K562 (cell line): ENCODE results near the gene ANAPC5. TPM values are rescaled to one million over a fixed set of nuclear protein-coding genes. Genes with fewer than 3 reads are reported as not detected.

Experiments used
- BCL6 ChIP-seq: fragments of 250-450 bp; sonication (Bioruptor Pico); IDR thresholded peaks from 2 replicates; pipeline ENCODE4 v1.4.0; 2020
- CCNT2 ChIP-seq: IDR thresholded peaks from 2 replicates; pipeline ENCODE4 v1.6.1; 2011; ENCODE audit warnings: borderline replicate concordance, low read depth, mild to moderate bottlenecking, moderate library complexity, mixed read lengths, low read length; ENCODE audit not compliant: insufficient read length; ENCODE audit errors: extremely low read depth
- ERF ChIP-seq: fragments of 450-650 bp; formaldehyde crosslinking; IDR thresholded peaks from 2 replicates; pipeline ENCODE4 v1.4.0; 2020; ENCODE audit warnings: mild to moderate bottlenecking, mixed read lengths
- MCM7 ChIP-seq, 2 experiments: fragments of 450-650 bp; IDR thresholded peaks; 2 replicates each; pipeline ENCODE4 v1.6.1; 2016 to 2018
- POLR2A ChIP-seq: fragments of 450-650 bp; conservative IDR thresholded peaks from 2 replicates; pipeline ENCODE4 v1.6.1; 2016
- PRMT5 ChIP-seq: sonication (generic); formaldehyde crosslinking; IDR thresholded peaks from 2 replicates; pipeline ENCODE4 v1.5.0; 2020; ENCODE audit warnings: missing genetic modification reagents
- SMARCB1 ChIP-seq: IDR thresholded peaks from 2 replicates; pipeline ENCODE4 v1.6.1; 2011; ENCODE audit warnings: improper control_type of control experiment, low read depth; ENCODE audit not compliant: insufficient read length
- SREBF1 ChIP-seq: fragments of 150-350 bp; IDR thresholded peaks from 2 replicates; pipeline ENCODE4 v1.6.1; 2014; ENCODE audit warnings: antibody characterized with exemption, low read depth, low read length, borderline replicate concordance
- TFAP4 ChIP-seq: sonication (generic); formaldehyde crosslinking; IDR thresholded peaks from 2 replicates; pipeline ENCODE4 v1.8.0; 2022; ENCODE audit warnings: missing genetic modification reagents, mild to moderate bottlenecking, moderate library complexity, borderline replicate concordance
- ZBTB17 ChIP-seq: fragments of 450-650 bp; formaldehyde crosslinking; IDR thresholded peaks from 2 replicates; pipeline ENCODE4 v1.4.0; 2020; ENCODE audit warnings: mild to moderate bottlenecking
- polyA plus RNA-seq, 8 experiments: library from polyadenylated mRNA; depleted of rRNA in 4 of 8; stranded (reverse) in 5 of 8; unstranded in 3 of 8; fragments of >200 nt; fragmentation: Nextera tagmentation in 2 of 8; fragmentation: Illumina TruSeq in 1 of 8; extraction: Ambion mirVana in 2 of 8; extraction: Trizol in 1 of 8; gene quantifications; 2 replicates each; pipeline versions ENCODE4 v1.2.1 to v1.2.3, GENCODE V29; 2011 to 2014; ENCODE audit warnings: inconsistent platforms in 1 of 8, missing spikeins in 1 of 8
- total RNA-seq, 7 experiments: library from RNA; depleted of rRNA in 6 of 7; stranded (reverse); fragments of >200 nt in 6 of 7; fragmentation: Illumina TruSeq in 2 of 7; extraction: Trizol in 2 of 7; gene quantifications; 2 replicates each; pipeline versions ENCODE4 v1.2.1 to v1.2.3, GENCODE V29; 2011 to 2021; ENCODE audit warnings: low replicate concordance in 1 of 7
- TF ChIP-seq, protein P1 (sequence below): sonication (generic); formaldehyde crosslinking; IDR thresholded peaks from 2 replicates; pipeline ENCODE4 v1.8.0; 2022; ENCODE audit warnings: mild to moderate bottlenecking, missing genetic modification reagents
- TF ChIP-seq, protein P2 (sequence below), 2 experiments: fragments of 450-650 bp; IDR thresholded peaks; 2 replicates each; pipeline ENCODE4 v1.6.1; 2018; ENCODE audit warnings: mild to moderate bottlenecking in 2 of 2, low read depth in 1 of 2; ENCODE audit not compliant: partially characterized antibody in 2 of 2

Gene ANAPC5
- total and polyA plus RNA-seq, 9 of the 15 experiments (the other 6 are each of a cell fraction or from before 2014, with no cell fraction given): 136 to 315 (median 197) TPM

- TF ChIP-seq POLR2A: peak; percentile 98
- no peak for TF ChIP-seq SMARCB1
- no peak for TF ChIP-seq SREBF1
- TF ChIP-seq, protein P1, sequence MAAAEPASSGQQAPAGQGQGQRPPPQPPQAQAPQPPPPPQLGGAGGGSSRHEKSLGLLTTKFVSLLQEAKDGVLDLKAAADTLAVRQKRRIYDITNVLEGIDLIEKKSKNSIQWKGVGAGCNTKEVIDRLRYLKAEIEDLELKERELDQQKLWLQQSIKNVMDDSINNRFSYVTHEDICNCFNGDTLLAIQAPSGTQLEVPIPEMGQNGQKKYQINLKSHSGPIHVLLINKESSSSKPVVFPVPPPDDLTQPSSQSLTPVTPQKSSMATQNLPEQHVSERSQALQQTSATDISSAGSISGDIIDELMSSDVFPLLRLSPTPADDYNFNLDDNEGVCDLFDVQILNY (CRISPR knock-in tag): no peak
- TF ChIP-seq ZBTB17 (CRISPR knock-in tag): no peak
- TF ChIP-seq ERF (CRISPR knock-in tag): peak; percentile 21; the same call in 1 of the 2 replicates
- TF ChIP-seq, protein P2, sequence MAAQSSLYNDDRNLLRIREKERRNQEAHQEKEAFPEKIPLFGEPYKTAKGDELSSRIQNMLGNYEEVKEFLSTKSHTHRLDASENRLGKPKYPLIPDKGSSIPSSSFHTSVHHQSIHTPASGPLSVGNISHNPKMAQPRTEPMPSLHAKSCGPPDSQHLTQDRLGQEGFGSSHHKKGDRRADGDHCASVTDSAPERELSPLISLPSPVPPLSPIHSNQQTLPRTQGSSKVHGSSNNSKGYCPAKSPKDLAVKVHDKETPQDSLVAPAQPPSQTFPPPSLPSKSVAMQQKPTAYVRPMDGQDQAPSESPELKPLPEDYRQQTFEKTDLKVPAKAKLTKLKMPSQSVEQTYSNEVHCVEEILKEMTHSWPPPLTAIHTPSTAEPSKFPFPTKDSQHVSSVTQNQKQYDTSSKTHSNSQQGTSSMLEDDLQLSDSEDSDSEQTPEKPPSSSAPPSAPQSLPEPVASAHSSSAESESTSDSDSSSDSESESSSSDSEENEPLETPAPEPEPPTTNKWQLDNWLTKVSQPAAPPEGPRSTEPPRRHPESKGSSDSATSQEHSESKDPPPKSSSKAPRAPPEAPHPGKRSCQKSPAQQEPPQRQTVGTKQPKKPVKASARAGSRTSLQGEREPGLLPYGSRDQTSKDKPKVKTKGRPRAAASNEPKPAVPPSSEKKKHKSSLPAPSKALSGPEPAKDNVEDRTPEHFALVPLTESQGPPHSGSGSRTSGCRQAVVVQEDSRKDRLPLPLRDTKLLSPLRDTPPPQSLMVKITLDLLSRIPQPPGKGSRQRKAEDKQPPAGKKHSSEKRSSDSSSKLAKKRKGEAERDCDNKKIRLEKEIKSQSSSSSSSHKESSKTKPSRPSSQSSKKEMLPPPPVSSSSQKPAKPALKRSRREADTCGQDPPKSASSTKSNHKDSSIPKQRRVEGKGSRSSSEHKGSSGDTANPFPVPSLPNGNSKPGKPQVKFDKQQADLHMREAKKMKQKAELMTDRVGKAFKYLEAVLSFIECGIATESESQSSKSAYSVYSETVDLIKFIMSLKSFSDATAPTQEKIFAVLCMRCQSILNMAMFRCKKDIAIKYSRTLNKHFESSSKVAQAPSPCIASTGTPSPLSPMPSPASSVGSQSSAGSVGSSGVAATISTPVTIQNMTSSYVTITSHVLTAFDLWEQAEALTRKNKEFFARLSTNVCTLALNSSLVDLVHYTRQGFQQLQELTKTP (IDR thresholded peaks at IDR 0.05; ENCODE audit: low read depth in 1 of 2, partially characterized antibody in 2 of 2): peak in 1 of 2 experiments; percentile 69
- TF ChIP-seq CCNT2: no peak
- TF ChIP-seq PRMT5 (CRISPR knock-in tag): no peak
- peak; percentile 90 for TF ChIP-seq TFAP4
- no peak for TF ChIP-seq MCM7 (IDR thresholded peaks at IDR 0.05)
- TF ChIP-seq BCL6 (CRISPR knock-in tag): no peak
These were observed at the start of gene ANAPC5 (continued) for GRCh38 chr12:121351820-121352681.
